DND-41 (cell line): ENCODE measurements around the gene LAX1.

Experiments
- ATAC-seq: fragments of 200-7000 bp; cut with Tn5 transposase; 3 replicates; pipeline ENCODE4 v1.9.1; 2021; ENCODE audit warnings: low read depth; ENCODE audit not compliant: insufficient read depth
- DNase-seq: peaks from one replicate; pipeline ENCODE4 v3.0.0-alpha.2; 2020
- H2AFZ ChIP-seq: 2 replicates; pipeline ENCODE4 v1.6.0; 2012; ENCODE audit warnings: low read depth, low read length
- H3K27ac ChIP-seq: 2 replicates; pipeline ENCODE4 v1.5.1; 2012; ENCODE audit warnings: low read length, inconsistent platforms
- H3K27me3 ChIP-seq: fragments of 200-600 bp; sonication (generic); 2 replicates; pipeline ENCODE4 v1.6.0; 2012; ENCODE audit warnings: low read length, mild to moderate bottlenecking, inconsistent platforms; ENCODE audit not compliant: insufficient read depth, poor library complexity
- H3K36me3 ChIP-seq: 2 replicates; pipeline ENCODE4 v1.5.1; 2012; ENCODE audit warnings: low read length, inconsistent platforms; ENCODE audit not compliant: insufficient read depth
- H3K4me1 ChIP-seq: 2 replicates; pipeline ENCODE4 v1.5.1; 2012; ENCODE audit warnings: mild to moderate bottlenecking, low read length; ENCODE audit not compliant: insufficient read depth
- H3K4me2 ChIP-seq: 2 replicates; pipeline ENCODE4 v1.6.0; 2012; ENCODE audit warnings: mild to moderate bottlenecking, moderate library complexity, low read length, inconsistent platforms; ENCODE audit not compliant: insufficient read depth
- H3K4me3 ChIP-seq, 2 experiments: fragments of 200-600 bp in 1 of 2; shearing (Covaris generic) in 1 of 2; 2 replicates each; pipeline ENCODE4 v1.5.1; 2012 to 2016; ENCODE audit warnings: inconsistent platforms in 2 of 2, low read length in 2 of 2, mild to moderate bottlenecking in 2 of 2, low read depth in 1 of 2, moderate library complexity in 1 of 2
- H3K79me2 ChIP-seq: 2 replicates; pipeline ENCODE4 v1.6.0; 2012; ENCODE audit warnings: low read length, inconsistent platforms; ENCODE audit not compliant: insufficient read depth
- H3K9ac ChIP-seq: 2 replicates; pipeline ENCODE4 v1.6.0; 2012; ENCODE audit warnings: low read depth, mild to moderate bottlenecking, inconsistent platforms, low read length, moderate library complexity
- H3K9me3 ChIP-seq: 2 replicates; pipeline ENCODE4 v1.5.1; 2012; ENCODE audit warnings: low read length, moderate library complexity, mild to moderate bottlenecking, inconsistent platforms; ENCODE audit not compliant: insufficient read depth, severe bottlenecking
- H4K20me1 ChIP-seq: 2 replicates; pipeline ENCODE4 v1.6.0; 2012; ENCODE audit warnings: low read length; ENCODE audit not compliant: insufficient read depth
- EZH2 ChIP-seq: IDR thresholded peaks from 3 replicates; pipeline ENCODE4 v1.6.1; 2012; ENCODE audit warnings: borderline replicate concordance, low read depth, mild to moderate bottlenecking, moderate library complexity, low read length, inconsistent platforms; ENCODE audit not compliant: severe bottlenecking
- TF ChIP-seq, protein P1 (sequence below): IDR thresholded peaks from 2 replicates; pipeline ENCODE4 v1.5.1; 2012; ENCODE audit warnings: borderline replicate concordance, low read length, moderate library complexity, mild to moderate bottlenecking; ENCODE audit not compliant: poor library complexity, severe bottlenecking; ENCODE audit errors: extremely low read depth

LAX1 gene

DNA sequence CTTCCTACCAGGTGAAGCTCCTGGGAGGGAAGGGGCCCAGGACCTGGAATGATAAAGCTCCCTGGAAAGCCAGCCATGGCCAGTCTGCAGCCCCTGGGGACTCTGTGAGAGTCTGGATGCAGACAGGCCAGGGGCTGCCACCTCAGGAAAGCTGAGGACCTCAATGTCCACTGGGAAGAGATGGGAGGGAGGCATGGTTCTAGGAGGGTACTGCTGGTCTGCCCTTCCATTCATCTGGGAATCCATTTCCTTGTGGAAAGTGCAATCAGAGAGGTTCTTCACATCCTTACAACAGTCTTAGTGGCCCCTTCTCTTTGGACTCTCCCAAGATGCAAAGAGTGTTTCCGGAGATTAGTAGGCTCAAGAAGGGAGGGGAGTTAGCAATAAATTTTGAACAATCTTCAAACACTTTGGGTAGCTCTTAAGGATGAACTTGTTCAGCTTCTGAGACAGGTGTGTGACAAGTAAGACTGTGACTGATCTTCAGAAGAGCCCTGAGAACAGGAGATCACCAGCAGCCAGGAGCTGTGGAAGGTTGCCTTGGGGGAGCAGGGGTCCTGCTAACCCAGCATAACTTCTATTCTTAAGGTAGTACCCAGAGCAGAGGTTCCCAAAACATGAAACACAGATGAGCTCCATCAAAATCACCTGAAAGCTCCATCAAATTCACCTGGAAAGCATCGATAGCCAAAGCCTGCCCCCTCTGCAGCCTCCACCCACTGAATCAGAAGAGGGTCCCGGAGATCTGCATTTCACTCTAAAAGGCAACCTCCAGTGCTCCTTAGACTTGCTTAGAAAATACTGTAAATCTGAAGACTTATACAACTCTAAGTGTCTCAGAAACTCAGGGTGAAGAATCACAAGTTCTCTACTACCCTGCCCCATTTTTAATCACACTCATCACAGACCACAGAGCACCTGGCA is 616 bp upstream of the LAX1 start:
- Histone ChIP-seq H3K27ac (peak overlapping the region; percentile 97), H3K4me2 (peak overlapping the region; percentile 68), H3K4me1 (peaks cover 47% of the 10 kb centered on the region), H3K4me3 (peak overlapping the region; percentile 3 to 61; a peak in 3 of 4 replicates), H4K20me1 (no peaks in the 10 kb centered on the region), H3K79me2 (peaks cover 13% of the 10 kb centered on the region), H3K36me3 (no peaks in the 10 kb centered on the region), H3K27me3 (no peaks in the 10 kb centered on the region), H3K9me3 (no peaks in the 10 kb centered on the region), H3K9ac (peak overlapping the region; percentile 63), H2AFZ (peak overlapping the region; percentile 90)
- DNase-seq (no peak), ATAC-seq (peak; percentile 6; the same call in 2 of the 3 replicates)
- TF ChIP-seq EZH2 = no peak
- TF ChIP-seq, protein P1, sequence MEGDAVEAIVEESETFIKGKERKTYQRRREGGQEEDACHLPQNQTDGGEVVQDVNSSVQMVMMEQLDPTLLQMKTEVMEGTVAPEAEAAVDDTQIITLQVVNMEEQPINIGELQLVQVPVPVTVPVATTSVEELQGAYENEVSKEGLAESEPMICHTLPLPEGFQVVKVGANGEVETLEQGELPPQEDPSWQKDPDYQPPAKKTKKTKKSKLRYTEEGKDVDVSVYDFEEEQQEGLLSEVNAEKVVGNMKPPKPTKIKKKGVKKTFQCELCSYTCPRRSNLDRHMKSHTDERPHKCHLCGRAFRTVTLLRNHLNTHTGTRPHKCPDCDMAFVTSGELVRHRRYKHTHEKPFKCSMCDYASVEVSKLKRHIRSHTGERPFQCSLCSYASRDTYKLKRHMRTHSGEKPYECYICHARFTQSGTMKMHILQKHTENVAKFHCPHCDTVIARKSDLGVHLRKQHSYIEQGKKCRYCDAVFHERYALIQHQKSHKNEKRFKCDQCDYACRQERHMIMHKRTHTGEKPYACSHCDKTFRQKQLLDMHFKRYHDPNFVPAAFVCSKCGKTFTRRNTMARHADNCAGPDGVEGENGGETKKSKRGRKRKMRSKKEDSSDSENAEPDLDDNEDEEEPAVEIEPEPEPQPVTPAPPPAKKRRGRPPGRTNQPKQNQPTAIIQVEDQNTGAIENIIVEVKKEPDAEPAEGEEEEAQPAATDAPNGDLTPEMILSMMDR = no peak

DNA sequence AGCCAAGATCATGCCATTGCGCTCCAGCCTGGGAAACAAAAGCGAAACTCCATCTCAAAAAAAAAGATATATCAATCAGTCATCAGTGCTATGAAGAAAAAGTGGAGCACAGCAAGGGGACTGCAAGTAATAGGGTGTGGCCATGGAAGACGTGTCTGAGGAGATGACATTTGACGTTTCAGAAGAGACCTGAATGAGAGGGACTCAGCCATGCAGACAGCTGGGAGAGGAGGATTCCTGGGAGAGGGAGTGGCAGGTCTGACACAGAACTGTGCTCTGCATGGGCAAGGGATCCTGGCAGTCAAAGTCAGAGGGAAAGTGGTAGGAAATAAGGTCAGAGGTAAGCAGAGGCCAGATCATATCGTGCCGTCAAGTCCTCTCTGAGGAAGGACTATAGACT is 3.3 kb downstream of the LAX1 start:
- Histone ChIP-seq H3K36me3 (peaks cover 13% of the 10 kb centered on the region), H3K4me3 (no peak overlapping the region), H3K4me2 (no peak overlapping the region), H4K20me1 (no peaks in the 10 kb centered on the region), H3K27ac (peak overlapping the region; percentile 14; the same call in 1 of the 2 replicates), H3K9me3 (no peaks in the 10 kb centered on the region), H3K4me1 (peaks cover 46% of the 10 kb centered on the region), H3K27me3 (no peaks in the 10 kb centered on the region), H2AFZ (no peak overlapping the region), H3K79me2 (peaks cover 13% of the 10 kb centered on the region), H3K9ac (no peak overlapping the region)
- DNase-seq (no peak), ATAC-seq (no peak)
- TF ChIP-seq, protein P1 = no peak
- TF ChIP-seq EZH2 = no peak

DNA sequence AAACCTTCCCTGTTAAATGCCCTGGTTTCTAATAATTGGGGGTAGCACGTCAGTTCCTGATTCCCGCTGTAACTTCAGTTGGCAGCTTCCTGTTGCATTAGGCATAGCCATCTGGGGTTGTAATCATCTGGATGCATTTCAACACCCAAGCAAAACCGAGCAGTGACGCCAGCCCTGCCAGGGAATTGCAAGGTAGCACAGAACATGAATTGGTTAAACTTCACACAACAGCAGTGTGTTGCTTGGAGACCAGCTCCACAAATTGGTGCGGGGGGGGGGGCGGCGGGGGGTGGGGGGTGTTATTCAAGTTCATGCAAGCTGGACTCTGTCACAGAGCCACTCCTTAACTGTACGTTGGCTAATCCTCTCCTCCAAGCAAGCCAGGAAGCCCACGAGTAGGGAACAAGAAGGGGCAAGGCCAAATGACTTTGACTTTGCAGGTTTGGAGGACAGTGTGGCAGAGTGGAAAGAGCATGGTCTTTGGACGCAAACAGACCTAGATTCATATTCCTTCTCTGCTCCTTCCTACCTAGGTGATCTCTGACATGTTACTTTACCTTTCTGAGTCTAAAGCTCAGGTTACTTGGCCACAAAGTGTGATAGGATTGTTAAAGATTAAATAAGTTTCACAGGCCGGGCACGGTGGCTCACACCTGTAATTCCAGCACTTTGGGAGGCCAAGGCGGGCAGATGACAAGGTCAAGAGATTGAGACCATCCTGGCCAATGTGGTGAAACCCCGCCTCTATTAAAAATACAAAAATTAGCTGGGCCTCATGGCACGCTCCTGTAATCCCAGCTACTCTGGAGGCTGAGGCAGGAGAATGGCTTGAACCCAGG is 4.7 kb downstream of the LAX1 start:
- Histone ChIP-seq H3K27me3 (no peaks in the 10 kb centered on the region), H3K36me3 (peaks cover 26% of the 10 kb centered on the region), H3K4me1 (peaks cover 31% of the 10 kb centered on the region), H3K4me2 (no peak overlapping the region), H3K79me2 (peaks cover 13% of the 10 kb centered on the region), H3K4me3 (no peak overlapping the region), H2AFZ (no peak overlapping the region), H3K9me3 (no peaks in the 10 kb centered on the region), H4K20me1 (no peaks in the 10 kb centered on the region), H3K27ac (peak overlapping the region; percentile 45; the same call in 1 of the 2 replicates), H3K9ac (no peak overlapping the region)
- no peak for DNase-seq
- ATAC-seq = no peak
- no peak for TF ChIP-seq EZH2
- TF ChIP-seq, protein P1 = no peak
